Right atrium auricular region (tissue), 2 donors: ENCODE measurements around the gene TNS3. TPM values are rescaled to one million over a fixed set of nuclear protein-coding genes. Genes with fewer than 3 reads are reported as not detected.

Source experiments
- DNase-seq: peaks from one replicate; pipeline ENCODE4 v3.0.0-alpha.2; 2019; ENCODE audit warnings: low spot score
- H3K27ac ChIP-seq, 2 donors: fragments of 200-600 bp; sonication (generic); 1 replicate in 1 of 2; 2 replicates in 1 of 2; pipeline ENCODE4 v1.5.1; 2016 to 2019
- H3K27me3 ChIP-seq, 2 donors: fragments of 200-600 bp; sonication (generic); one replicate each; pipeline versions ENCODE4 v1.5.1 to v1.6.0; 2017 to 2019
- H3K36me3 ChIP-seq: fragments of 200-600 bp; sonication (generic); one replicate; pipeline ENCODE4 v1.5.1; 2016
- H3K4me1 ChIP-seq, 2 donors: fragments of 200-600 bp; sonication (generic); one replicate each; pipeline versions ENCODE4 v1.5.1 to v1.6.0; 2017 to 2019
- H3K4me3 ChIP-seq, 2 donors: fragments of 200-600 bp; sonication (generic); 1 replicate in 1 of 2; 2 replicates in 1 of 2; pipeline ENCODE4 v1.5.1; 2017 to 2019; ENCODE audit warnings: mild to moderate bottlenecking in 1 of 2, moderate library complexity in 1 of 2
- H3K9me3 ChIP-seq, 2 donors: fragments of 200-600 bp; sonication (generic); one replicate each; pipeline ENCODE4 v1.5.1; 2019
- CTCF ChIP-seq, 2 donors: fragments of 200-600 bp; sonication (generic); IDR thresholded peaks; one replicate each; pipeline ENCODE4 v1.5.1; 2019; ENCODE audit warnings: antibody characterized with exemption in 2 of 2
- total RNA-seq, 2 donors: library from RNA; depleted of rRNA; stranded (reverse); fragments of >200 nt; gene quantifications; one replicate each; pipeline ENCODE4 v1.1.0, GENCODE V29; 2016

TNS3 gene
- total RNA-seq, 2 donors from 2014 or later: 39.7 to 44.4 TPM

DNA sequence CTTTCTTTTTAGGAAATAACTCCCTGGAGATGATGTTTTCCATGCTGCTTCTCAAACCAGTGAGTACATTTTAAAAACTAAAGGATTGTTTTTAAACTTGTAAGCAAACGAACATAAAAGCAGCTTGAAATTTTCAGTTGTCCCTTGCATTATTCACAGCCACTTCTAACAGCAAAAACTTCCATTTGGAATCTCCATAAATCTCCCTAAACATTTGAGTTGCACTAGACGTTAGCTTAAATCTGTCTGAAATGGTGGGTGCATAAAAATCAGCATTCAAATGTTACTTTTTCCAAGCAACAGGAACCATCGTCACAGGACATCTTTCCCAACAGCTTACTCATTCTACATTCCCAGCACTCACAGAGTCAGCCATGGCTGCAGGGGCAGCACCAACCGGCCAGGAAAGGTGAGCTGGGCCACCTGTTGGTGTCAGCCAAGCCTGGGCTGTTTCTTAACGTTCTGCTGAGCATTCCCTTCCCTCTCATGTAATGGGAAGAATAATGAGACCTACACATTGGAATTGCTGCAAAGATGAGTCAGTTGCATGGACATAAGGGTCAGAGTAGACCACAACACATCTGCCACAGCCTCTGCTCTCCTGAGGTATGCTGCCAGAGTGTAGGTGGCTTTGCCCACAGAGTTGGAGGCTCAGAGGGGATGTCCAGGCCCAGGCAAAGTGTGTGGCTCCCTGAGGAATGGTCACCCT, 163.2 kb downstream of the TNS3 start:
- Histone ChIP-seq H3K4me1 (peaks cover 0 to 5% of the 10 kb centered on the region in 2 donors), H3K9me3 (no peaks in the 10 kb centered on the region), H3K27ac (no peak overlapping the region), H3K27me3 (no peaks in the 10 kb centered on the region), H3K36me3 (peaks cover 16% of the 10 kb centered on the region), H3K4me3 (no peak overlapping the region)
- no peak for DNase-seq
- no peak for TF ChIP-seq CTCF (IDR thresholded peaks at IDR 0.05)

GRCh38 chr7:47416492-47417480, 165.1 kb downstream of the TNS3 start:
- H3K4me3 ChIP-seq: no peak overlapping the region
- TF ChIP-seq CTCF (IDR thresholded peaks at IDR 0.05): no peak
- H3K36me3 ChIP-seq: peaks cover 14% of the 10 kb centered on the region
- no peak for DNase-seq
- H3K9me3 ChIP-seq: no peaks in the 10 kb centered on the region
- peaks cover 0 to 5% of the 10 kb centered on the region in 2 donors for H3K4me1 ChIP-seq
- no peaks in the 10 kb centered on the region for H3K27me3 ChIP-seq
- no peak overlapping the region for H3K27ac ChIP-seq

GRCh38 chr7:47415318-47416212, 166.3 kb downstream of the TNS3 start:
- Histone ChIP-seq H3K9me3 (no peaks in the 10 kb centered on the region), H3K4me3 (no peak overlapping the region), H3K27ac (no peak overlapping the region), H3K4me1 (peaks cover 0 to 5% of the 10 kb centered on the region in 2 donors), H3K27me3 (no peaks in the 10 kb centered on the region), H3K36me3 (peaks cover 14% of the 10 kb centered on the region)
- no peak for TF ChIP-seq CTCF (IDR thresholded peaks at IDR 0.05)
- no peak for DNase-seq

GRCh38 chr7:47414342-47415317, 167.3 kb downstream of the TNS3 start:
- no peak overlapping the region for H3K4me3 ChIP-seq
- H3K4me1 ChIP-seq: peaks cover 0 to 5% of the 10 kb centered on the region in 2 donors
- H3K9me3 ChIP-seq: no peaks in the 10 kb centered on the region
- DNase-seq: no peak
- H3K27ac ChIP-seq: no peak overlapping the region
- no peaks in the 10 kb centered on the region for H3K27me3 ChIP-seq
- no peak for TF ChIP-seq CTCF (IDR thresholded peaks at IDR 0.05)
- H3K36me3 ChIP-seq: peaks cover 10% of the 10 kb centered on the region
